GM19452 (cell line): Measurements from ENCODE around the gene EFCAB5.
A peak's percentile ranks its signal among the peaks of the same experiment; 100 is the strongest.
"Not testable (repeated sequence)": the region's sequence is repeated elsewhere in the genome, so short reads cannot be mapped to it uniquely, and the experiment has no call there.

Experiments
- ATAC-seq: cut with Tn5 transposase; IDR thresholded peaks from one replicate; pipeline ENCODE4 v1.9.1; 2021; ENCODE audit not compliant: unreplicated experiment

Gene EFCAB5

DNA sequence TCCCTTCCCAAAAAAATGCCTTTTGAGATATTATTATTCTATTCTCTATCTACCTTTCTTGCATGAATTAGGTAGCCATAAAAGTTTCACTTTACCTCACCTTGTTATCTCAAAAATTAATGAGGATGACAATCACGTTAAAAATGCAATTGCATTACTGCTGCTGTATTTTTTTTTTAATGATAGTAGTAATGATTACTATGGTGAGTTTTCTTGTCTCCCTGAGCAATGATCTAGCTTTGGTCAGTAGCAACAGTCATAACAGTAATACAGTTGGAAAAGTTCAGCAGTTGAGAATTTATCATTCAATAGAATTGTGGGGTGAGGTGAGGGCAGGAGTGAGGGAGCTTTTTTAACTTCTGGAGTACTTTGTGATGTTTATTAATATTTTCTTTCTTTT is at the start of gene EFCAB5:
Gene EFCAB5, plus strand, starts transcription at position 301 of the 400 bp plus-strand sequence. CDS start 163 bp downstream, outside the sequence.
- no peak for ATAC-seq

DNA sequence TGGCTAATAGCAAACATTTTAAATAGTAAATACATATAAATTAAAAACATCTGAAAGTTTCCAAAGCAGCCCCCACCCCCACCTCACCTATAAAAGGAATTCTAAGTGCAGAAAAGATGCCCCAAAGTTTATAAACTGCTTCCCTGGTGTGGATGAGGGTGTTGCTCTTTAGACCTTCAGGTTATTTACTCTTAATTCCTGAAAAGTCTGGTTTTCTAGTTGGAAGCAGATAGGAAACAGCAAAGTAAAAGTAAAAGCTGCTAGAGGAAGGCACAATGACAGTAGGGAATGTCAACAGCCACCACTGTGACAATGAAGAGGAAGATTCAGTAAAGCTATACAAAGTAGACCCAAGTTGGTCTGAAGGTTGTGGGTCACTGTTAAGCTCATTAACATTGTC is 49.2 kb upstream of the EFCAB5 start:
- no peak for ATAC-seq

DNA sequence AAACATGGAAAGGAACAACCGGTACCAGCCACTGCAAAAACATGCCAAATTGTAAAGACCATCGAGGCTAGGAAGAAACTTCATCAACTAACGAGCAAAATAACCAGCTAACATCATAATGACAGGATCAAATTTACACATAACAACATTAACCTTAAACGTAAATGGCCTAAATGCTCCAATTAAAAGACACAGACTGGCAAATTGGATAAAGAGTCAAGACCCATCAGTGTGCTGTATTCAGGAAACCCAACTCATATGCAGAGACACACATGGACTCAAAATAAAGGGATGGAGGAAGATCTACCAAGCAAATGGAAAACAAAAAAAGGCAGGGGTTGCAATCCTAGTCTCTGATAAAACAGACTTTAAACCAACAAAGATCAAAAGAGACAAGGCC is 44.3 kb upstream of the EFCAB5 start:
- not testable (repeated sequence) for ATAC-seq

DNA sequence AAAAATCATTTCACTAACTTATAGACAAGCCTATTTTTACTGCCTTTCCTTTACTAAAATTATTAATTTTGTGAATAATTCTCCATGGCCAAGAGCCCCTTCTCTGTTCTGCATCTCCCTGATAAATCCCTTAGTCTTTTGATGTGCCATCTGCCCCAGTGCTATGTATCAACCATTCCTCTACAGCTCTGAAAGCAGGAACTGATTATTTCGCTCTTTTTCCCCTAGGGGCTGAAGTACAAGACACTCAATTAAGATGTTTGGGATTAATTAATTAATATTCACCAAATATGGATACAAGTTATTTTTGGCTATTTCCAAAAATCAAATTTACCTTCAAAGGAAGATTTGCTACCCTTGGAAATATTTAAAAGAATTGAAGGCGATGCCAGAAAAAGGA is 38.0 kb upstream of the EFCAB5 start:
- ATAC-seq, result no peak

DNA sequence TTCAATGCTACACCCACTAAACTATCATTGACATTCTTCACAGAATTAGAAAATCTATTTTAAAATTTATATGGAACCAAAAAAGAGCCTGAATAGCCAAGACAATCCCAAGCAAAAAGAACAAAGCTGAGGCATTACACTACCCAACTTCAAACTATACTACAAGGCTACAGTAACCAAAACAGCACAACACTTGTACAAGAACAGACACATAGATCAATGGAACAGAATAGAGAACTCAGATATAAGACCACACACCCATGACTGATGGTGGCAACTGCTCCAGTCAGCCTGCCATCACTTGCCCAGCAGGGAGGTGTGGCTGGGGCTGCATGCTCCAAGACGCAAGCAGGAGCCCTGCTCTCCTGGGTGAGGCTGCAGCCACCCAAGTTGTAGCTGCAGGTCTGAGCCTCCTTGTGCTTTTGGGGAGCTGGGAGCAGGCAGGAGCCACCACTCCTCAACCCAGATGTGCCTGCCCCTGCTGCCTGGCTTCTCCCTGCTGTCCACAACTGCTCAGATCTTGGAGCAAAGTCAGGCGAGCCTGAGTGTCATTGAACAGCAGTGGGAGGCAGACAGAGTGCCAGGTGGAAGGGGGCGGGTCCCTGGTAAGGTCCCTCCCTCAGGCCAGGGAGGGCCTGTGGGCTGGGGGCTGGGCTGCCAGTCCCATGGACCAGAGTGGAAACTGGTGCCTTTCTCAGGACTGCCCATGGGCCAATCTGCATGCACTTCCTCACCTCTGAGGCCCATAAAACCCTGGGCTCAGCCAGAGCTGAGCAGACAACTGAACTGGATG is 36.2 kb upstream of the EFCAB5 start:
- ATAC-seq, result no peak

DNA sequence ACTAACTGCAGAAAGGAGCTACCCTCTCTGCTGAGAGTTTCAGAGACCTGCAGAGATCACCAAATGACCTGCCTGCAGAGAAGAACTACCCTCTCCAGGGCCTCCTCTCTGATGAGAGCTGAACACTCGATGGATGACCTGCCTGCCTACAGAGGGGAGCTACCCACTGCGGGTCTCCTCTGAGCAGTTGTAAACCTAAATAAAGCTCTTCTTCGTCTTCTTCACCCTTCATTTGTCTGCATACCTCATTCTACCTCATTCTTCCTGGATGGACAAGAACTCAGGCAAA is 35.6 kb upstream of the EFCAB5 start:
- no peak for ATAC-seq

DNA sequence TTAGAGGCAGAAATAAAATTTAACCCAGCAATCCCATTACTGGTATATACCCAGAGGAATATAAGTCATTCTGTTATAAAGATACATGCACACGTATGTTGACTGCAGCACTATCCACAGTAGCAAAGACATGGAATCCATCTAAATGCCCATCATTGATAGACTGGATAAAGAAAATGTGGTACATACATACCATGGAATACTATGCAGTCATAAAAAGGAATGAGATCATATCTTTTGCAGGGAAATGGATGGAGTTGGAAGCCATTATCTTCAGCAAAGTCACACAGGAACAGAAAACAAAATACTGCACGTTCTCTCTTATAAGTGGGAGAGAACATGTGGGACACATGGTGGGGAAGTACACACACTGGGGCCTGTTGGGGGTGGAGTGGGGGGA is 34.5 kb upstream of the EFCAB5 start:
- no peak for ATAC-seq

DNA sequence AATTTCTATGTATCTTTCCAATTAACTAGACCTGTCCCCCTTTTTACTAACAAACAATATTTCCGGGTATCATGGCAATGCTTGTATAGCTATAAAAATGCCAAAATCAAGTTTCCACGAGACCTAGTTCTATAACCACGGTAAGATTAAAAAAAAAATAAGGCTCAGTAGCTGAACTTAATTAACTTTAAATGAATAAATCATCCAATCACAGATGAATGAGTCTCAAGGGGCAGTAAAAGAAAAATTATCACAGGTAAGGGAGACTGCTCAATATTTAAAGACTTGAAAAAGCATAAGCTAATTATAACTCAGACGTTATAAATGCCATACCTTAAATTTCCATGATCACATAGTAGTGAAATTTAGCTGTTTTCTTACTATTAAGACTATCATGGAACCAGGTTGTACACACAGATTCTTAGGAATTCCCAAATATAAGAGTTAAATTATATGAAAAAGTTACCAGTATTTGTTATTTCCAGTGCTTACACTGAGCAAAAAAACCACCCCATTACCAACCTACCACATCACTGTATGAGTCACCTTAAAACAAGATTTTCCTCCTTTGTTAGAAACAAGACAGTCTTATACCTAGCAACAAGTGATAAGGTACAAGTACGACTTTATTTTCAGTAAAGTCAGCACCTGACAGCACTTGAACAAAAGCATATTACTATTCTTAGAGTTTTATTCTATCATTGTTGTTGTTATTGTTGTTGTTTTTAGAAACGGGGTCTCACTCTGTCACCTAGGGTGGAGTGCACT is 32.0 kb upstream of the EFCAB5 start:
- no peak for ATAC-seq

DNA sequence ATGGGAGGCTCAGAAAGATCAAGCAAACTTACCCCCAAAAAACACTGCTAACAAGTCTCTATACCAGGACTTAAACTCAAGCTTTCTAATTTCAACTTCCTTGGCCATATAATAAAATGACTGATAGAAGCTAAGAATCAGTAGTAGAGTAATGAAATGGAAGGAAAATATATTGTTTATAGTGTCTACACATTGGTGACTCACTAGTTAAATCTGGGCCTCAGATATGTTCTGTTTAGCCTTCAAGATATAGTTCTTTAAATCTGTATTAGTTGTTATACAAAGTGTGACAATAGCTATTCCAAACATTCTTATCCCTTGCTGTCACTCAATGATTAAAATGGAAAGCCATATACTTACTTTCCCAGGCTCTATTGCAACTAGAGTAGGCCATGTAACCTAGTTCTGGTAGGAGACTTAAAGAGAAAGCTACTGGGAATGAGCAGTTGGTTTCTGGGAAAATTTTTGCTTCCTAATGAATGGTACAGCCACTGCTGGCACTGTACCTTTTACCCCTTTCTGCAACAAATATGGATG is 29.7 kb upstream of the EFCAB5 start:
- ATAC-seq, result no peak

DNA sequence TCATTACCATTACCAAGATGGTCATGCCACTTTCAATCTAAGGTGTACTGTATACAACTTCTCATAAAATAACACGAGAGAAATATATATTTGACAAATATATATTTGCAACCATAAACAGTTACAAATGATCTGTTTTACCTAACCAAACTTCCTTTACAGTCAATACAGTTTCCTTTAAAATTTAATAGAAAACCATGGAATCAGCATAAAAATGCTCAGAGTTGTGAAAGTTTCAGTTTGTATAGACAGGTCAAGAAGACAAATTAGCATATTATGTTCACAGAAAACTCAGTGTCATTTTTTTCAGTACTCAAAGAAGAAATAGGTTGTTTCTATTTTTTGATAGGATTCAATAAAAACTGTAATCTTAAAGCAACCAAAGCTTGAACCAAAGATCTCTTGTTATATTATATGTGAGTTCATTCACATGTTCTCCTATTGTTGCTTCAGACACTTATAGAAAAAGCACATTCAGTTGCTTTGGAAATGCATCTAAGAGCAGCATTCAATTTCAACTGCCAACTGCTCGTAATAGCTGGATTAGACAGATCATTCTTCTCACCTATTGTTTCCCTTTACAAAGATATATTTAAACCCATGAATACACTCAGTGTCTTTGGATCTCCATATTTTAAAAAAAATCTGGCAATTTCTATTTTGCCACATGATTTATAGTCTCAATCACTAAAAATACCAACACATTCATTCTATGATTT is 26.5 kb upstream of the EFCAB5 start:
- ATAC-seq, result no peak

DNA sequence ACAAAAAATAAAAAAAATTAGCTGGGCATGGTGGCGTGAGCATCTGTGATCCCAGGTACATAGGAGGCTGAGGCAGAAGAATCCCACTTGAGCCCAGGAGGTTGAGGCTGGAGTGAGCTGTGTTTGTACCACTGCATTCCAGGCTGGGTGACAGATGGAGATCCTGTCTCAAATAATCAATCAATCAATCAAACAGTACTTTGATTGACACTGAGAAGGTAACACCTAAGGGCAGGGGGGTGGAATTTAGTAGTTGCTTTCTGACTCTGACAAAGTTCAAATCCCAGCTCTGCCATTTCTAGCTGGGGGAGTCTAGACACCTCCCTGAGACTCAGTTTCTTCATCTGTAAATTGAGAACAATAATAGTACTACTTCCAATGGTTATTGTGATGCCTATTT is 23.4 kb upstream of the EFCAB5 start:
- no peak for ATAC-seq

DNA sequence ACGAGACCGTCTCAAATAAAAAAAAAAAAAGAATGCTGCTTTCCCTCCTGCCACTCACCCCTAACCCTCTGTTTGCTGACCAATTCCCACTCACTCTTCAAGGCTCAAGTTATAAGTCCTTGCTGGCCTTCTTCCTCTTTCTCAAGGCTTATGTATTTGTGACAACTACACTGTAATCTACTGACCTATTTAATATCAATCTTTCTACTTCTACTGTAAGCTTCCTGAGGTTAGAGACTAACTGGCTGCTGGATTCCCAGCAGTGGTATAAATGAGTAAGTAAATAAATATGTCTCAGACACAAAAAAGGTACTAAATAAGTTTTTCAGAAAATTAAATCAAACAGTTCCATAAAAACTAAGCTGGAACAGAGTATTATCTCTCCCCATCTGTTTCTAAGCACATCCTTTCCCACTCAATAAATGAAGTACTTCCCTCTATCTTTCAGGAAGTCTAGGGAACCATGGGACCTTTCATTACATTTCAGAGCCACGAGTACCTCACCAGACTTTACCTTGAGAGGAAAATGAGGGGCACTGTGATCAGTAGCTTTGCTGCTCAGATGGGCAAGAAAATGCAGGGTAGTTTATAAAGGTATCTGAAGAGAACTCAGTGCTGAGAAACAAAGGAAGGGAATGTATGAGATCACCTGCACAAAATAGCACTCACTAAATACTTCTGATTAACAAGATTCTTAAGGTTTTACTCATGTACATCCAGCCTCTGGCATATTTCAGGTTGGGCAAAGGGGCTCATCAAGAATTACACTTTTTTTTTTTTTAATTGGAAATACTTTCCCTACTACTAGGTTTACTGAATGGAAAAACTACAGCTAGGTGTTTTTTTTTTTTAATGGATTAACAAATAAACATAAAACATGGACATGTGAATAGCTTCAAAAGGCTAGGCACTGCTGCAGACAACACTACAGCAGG is 22.2 kb upstream of the EFCAB5 start:
- no peak for ATAC-seq

DNA sequence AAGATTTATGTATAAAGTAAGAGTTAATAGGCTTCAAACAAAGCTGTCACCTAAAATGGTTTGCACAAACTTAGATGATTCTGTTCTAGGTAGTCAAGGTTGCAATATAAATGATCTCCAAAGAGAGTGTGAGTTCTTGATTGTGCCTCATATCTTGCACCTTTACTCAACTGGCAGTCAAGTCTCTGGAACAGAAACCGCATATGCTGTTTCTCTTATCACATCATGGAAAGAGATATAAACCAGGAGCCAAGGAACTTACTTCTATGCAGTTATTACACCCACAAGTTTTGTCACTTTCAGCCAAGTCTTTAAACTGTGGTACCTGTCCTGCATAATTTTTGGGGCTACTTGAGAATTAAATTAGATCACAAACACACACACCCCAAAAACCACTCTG is 16.6 kb upstream of the EFCAB5 start:
- no peak for ATAC-seq

DNA sequence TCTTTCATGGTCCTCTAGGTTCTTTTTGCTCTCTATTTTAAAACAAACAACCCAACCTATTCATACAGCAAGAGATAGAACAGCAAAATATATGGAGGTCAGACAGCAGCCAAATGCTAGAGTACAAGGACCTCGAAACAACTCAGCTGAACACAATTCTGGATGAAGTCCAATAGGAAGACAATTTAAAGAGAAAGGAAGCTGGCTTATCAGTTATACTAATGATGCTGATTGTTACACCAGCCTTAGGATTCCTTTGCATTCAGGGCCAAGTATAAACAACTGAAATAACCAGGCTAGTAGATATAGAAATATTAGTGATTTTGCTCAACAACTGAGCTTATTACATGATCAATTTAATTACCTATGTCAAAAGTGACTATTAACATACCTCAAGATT is 13.9 kb upstream of the EFCAB5 start:
- ATAC-seq, result no peak

DNA sequence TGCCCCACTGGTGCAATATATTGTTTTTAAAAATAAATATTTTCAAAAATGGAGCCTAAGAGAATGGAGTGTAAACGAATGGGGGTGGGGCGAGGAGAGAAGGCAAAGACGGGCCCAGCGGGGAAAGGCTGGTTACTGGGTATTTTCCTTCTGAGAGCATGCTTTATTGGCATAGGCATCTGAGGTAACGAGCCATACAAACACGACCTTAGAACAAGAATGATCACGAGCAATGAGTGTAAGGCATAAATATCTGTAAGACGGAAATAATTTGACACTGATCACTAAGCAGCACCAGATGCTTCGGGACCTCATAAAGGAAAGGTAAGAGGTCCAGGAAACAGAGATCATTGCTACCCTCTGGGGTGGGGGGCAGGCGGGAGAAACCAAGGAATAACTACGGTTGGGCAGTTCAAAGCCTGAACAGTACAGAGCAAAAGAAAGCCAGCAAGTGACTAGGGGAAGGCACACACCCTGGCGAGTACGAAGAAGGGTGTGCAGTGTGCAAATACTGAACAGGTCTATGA is 12.4 kb upstream of the EFCAB5 start:
- ATAC-seq, result no peak

DNA sequence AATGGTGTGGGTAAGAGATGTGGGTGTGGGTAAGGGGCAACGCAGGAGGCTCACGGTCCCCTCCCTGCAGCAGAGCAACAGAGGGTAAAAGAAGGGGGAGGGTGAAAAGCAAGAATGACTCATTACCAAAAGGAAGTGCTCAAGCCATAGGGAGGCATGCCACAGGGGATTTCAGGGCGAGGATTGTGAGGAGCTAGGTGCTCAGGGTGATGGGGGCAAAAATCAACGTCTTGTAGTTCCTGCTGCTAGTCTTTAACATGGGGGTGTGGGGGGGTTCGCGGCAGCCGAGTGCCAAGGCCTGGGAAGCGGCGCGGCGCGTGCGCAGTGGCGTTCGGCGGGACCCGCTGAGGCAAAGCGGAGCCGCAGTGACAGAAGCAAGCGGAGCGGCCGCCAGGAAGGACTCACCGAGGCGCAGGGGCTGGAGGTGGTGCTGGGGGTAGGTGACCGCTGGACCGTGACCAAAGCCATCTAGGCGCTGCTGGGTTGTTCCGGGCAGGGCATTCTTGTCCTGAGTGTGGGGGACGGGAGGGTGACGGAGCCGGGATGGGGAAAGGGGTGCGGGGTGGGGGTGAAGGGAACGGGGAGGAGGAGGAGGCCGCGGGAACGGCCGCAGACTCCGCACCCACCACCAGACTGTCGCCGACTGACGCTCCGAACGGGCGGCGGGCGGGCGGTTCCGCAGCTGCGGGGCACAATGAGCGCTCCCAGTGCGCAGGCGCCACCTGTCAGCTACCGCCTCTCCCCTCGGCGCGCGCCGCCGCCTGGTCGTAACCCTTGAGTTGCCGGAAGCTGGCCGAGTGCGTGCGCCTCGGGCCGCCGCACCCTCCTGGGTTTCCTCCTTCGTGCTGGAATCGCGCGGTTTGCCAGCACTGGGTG is 11.7 kb upstream of the EFCAB5 start, which contains the start of gene SSH2:
Gene SSH2, minus strand, starts transcription at position 696 of the 876 bp plus-strand sequence. Its CDS starts 228 bp downstream, at position 468.
- peak; percentile 54 for ATAC-seq

DNA sequence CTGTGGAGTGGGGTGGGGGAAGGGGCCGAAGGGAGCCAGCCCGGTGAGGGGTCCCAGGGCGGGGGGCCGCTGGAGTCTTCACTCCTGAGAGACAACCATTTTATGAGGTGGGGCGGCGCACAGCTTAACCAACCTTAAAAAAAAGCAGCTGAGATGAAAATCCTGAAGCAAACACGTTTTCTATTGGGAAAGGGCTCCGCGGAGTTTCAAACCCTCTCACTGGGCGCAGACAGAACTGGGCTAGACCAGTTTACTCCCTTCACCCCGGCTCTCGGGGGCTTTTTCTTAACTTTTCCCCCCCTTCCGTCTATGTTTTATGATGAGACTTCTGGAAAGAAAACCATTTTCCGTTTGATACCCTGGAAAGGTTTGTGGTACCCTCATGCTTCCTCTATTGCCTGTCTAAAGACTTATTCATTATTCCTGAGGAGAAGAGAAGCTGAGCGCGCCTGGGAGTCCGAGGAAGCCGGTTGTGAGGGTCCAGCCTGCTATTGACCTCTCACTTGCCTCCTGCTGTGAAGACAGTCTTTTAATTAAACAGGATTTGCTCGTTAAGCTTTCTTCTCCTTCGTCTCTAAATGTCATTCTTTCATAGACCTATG is 10.9 kb upstream of the EFCAB5 start:
- ATAC-seq, result no peak

DNA sequence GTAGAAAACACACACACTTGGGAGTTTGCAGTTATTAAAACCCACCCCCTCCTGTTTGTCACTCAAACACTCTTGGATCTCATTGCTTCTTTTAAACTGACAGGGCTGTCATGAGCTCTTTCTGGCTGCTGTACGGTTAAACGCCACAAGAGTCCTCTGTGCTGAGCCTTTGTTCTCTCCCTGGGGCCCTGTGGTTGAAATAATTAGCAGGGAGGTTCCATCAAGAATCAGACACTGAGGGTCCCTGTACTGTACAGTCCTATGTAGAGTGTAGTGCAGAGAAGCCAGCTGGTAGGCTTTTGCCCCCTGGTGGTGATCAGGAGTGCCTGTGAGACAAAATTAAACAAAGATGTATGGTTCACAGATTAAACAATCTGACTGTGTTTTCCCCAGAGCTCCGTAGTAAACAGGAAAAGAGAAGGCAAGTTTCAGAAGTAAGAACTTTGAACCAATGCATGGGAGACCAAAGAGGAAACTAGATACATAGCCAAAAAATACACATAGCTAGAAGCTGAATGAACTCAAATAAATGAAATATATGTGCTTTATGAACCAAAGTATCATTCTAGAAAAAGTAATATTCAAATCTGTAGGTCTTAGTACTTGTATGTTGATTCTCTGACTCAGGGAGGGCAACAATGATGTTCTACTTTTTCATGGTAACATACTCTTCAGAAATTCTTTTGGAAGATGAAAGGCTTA is 10.1 kb upstream of the EFCAB5 start:
- peak; percentile 63 for ATAC-seq
